Esophagus squamous epithelium (tissue), 5 donors: ENCODE data around the gene MEIKIN. TPM values are rescaled to one million over a fixed set of nuclear protein-coding genes. Genes with fewer than 3 reads are reported as not detected.
"Not testable (repeated sequence)": the region's sequence is repeated elsewhere in the genome, so short reads cannot be mapped to it uniquely, and the experiment has no call there.

ENCODE experiments used
- DNase-seq: peaks from one replicate; lab custom pipeline; 2025; lab: John Stamatoyannopoulos, UW
- H3K27ac ChIP-seq, 4 donors: fragments of 200-600 bp; sonication (generic); one replicate each; pipeline ENCODE4 v1.5.1; 2016 to 2019; ENCODE audit warnings: mild to moderate bottlenecking in 1 of 4
- H3K27me3 ChIP-seq, 4 donors: fragments of 200-600 bp; sonication (generic); 1 replicate in 3 of 4; 2 replicates in 1 of 4; pipeline versions ENCODE4 v1.5.1 to v1.6.0; 2017 to 2021; ENCODE audit warnings: antibody characterized with exemption in 1 of 4
- H3K36me3 ChIP-seq, 3 donors: fragments of 200-600 bp; sonication (generic); one replicate each; pipeline ENCODE4 v1.5.1; 2016 to 2019
- H3K4me1 ChIP-seq, 3 donors: fragments of 200-600 bp; sonication (generic); one replicate each; pipeline ENCODE4 v1.5.1; 2017 to 2019
- H3K4me3 ChIP-seq, 4 donors: fragments of 200-600 bp; sonication (generic); 1 replicate in 3 of 4; 2 replicates in 1 of 4; pipeline ENCODE4 v1.5.1; 2016 to 2019; ENCODE audit warnings: mild to moderate bottlenecking in 2 of 4, moderate library complexity in 1 of 4
- H3K9me3 ChIP-seq, 3 donors: fragments of 200-600 bp; sonication (generic); one replicate each; pipeline ENCODE4 v1.5.1; 2016 to 2019
- POLR2A ChIP-seq, 4 donors: fragments of 450-650 bp; IDR thresholded peaks; one replicate each; pipeline ENCODE4 v1.6.1; 2017; ENCODE audit warnings: antibody characterized with exemption in 4 of 4, mild to moderate bottlenecking in 4 of 4, moderate library complexity in 3 of 4
- WGBS, 2 donors: methylation state at CpG; one replicate each; pipeline ENCODE4 v1.1.5; 2018; 5-methylcytosine and 5-hydroxymethylcytosine counted together
- intact Hi-C: fragments of 100-400 bp; cut with DNase I; formaldehyde crosslinking; loops from one replicate; pipeline ENCODE4 v1.15.0; 2022
- total RNA-seq, 4 donors: library from RNA; depleted of rRNA; stranded (reverse); fragments of >200 nt; gene quantifications; one replicate each; pipeline ENCODE4 v1.1.0, GENCODE V29; 2016
- TF ChIP-seq, protein P1 (sequence below), 6 experiments: fragments of 450-650 bp in 4 of 6; fragments of 200-600 bp in 2 of 6; sonication (generic) in 2 of 6; IDR thresholded peaks; one replicate each; pipeline ENCODE4 v1.5.1; 2016 to 2019; ENCODE audit warnings: antibody characterized with exemption in 6 of 6, mild to moderate bottlenecking in 4 of 6, moderate library complexity in 4 of 6
- donor health status: DM: yes; HTN: yes; CAD: no.

Gene MEIKIN
- total RNA-seq, 4 donors from 2014 or later, result not detected

DNA sequence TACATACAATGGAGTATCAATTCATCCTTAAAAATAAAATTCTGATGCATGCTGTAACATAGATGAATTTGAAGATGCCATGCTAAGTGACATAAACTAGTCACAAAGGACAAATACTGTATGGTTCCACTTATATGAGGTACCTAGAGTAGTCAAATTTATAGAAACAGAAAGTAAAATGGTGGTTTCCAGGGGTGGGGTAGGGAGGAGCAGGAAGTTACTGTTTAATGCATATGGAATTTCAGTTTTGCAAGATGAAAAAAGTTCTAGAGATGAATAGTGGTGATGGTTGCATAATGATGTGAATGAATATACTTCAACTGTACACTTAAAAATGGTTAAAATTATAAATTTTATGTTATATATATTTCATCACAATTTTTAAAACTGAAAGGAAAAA is 91.3 kb downstream of the MEIKIN start:
- Histone ChIP-seq H3K27me3 (no peaks in the 10 kb centered on the region), H3K9me3 (peaks cover 0 to under 1% (median 0%) of the 10 kb centered on the region in 3 donors), H3K4me3 (no peak overlapping the region), H3K27ac (no peak overlapping the region), H3K4me1 (no peaks in the 10 kb centered on the region), H3K36me3 (no peaks in the 10 kb centered on the region)
- intact Hi-C loops, result no loop called here
- no peak for DNase-seq
- TF ChIP-seq, protein P1, sequence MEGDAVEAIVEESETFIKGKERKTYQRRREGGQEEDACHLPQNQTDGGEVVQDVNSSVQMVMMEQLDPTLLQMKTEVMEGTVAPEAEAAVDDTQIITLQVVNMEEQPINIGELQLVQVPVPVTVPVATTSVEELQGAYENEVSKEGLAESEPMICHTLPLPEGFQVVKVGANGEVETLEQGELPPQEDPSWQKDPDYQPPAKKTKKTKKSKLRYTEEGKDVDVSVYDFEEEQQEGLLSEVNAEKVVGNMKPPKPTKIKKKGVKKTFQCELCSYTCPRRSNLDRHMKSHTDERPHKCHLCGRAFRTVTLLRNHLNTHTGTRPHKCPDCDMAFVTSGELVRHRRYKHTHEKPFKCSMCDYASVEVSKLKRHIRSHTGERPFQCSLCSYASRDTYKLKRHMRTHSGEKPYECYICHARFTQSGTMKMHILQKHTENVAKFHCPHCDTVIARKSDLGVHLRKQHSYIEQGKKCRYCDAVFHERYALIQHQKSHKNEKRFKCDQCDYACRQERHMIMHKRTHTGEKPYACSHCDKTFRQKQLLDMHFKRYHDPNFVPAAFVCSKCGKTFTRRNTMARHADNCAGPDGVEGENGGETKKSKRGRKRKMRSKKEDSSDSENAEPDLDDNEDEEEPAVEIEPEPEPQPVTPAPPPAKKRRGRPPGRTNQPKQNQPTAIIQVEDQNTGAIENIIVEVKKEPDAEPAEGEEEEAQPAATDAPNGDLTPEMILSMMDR (IDR thresholded peaks at IDR 0.05), result no peak
- no peak for TF ChIP-seq POLR2A (IDR thresholded peaks at IDR 0.05)

DNA sequence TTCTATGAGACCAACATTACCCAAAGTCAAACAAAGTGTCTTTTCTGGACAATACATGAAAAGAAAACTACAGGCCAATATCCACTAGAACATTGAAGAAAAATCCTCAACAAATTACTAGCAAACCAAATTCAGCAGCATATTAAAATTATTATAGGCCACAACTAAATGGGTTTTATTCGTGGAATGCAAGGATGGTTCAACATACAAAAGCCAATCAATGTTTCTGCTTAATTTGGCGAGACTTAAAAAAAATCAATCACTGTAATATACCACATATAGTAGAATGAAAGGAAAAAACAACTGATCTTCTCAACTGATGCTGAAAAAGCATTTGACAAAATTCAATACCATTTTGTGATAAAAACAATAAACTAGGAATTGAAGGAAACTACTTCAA is 96.8 kb downstream of the MEIKIN start:
- no peak for TF ChIP-seq POLR2A (IDR thresholded peaks at IDR 0.05)
- TF ChIP-seq, protein P1 (IDR thresholded peaks at IDR 0.05), result no peak
- no peaks in the 10 kb centered on the region for H3K36me3 ChIP-seq
- 74 to 80% methylated on average over 2 of the region's 2 CpGs for WGBS, 2 donors
- H3K4me3 ChIP-seq, result no peak overlapping the region
- peaks cover 0 to 31% (median 7%) of the 10 kb centered on the region in 3 donors for H3K9me3 ChIP-seq
- no peaks in the 10 kb centered on the region for H3K27me3 ChIP-seq
- no peak overlapping the region for H3K27ac ChIP-seq
- intact Hi-C loops, result no loop called here
- DNase-seq, result no peak
- no peaks in the 10 kb centered on the region for H3K4me1 ChIP-seq

DNA sequence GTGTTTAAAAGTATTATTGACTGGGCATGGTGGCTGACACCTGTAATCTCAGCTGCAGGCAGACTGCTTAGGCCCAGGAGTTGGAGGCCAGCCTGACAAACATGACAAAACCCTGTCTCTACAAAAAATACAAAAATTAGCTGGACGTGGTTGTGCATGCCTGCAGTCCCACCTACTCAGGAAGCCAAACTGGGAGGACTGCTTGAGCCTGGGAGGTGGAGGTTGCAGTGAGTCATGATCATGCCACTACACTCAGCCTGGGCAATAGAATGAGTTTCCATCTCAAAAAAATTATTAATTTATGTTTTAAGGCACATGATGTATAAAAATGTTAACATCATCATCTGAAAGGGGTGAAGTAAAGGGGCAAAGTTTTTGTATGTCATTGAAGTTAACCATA is 98.9 kb downstream of the MEIKIN start:
- H3K27me3 ChIP-seq, result no peaks in the 10 kb centered on the region
- no peak for DNase-seq
- intact Hi-C loops, result no loop called here
- H3K36me3 ChIP-seq, result no peaks in the 10 kb centered on the region
- no peaks in the 10 kb centered on the region for H3K4me1 ChIP-seq
- no peak overlapping the region for H3K27ac ChIP-seq
- TF ChIP-seq, protein P1 (IDR thresholded peaks at IDR 0.05), result no peak
- no peak for TF ChIP-seq POLR2A (IDR thresholded peaks at IDR 0.05)
- peaks cover 0 to 38% (median 7%) of the 10 kb centered on the region in 3 donors for H3K9me3 ChIP-seq
- 21 to 38% methylated on average over 1 of the region's 1 CpG for WGBS, 2 donors
- H3K4me3 ChIP-seq, result no peak overlapping the region

DNA sequence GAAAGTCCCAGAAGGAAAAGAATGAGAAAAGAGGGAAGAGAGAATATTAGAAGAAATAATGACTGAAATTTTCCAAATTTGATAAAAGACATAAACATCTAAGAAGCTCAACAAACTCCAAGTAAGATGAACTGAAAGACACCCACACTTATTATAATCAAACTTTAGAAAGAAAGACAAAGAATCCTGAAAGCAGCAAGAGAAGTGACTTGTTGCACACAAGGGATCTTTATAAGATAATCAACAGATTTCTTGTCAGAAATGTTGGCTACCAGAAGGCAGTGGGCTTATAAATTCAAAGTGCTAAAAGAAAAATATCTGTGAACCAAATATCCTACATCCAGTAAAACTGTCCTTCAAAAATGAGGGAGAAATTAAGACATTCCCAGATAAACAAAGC is 99.6 kb downstream of the MEIKIN start:
- intact Hi-C loops, result no loop called here
- Histone ChIP-seq H3K9me3 (peaks cover 0 to 38% (median 7%) of the 10 kb centered on the region in 3 donors), H3K4me3 (no peak overlapping the region), H3K27me3 (no peaks in the 10 kb centered on the region), H3K36me3 (no peaks in the 10 kb centered on the region), H3K4me1 (no peaks in the 10 kb centered on the region), H3K27ac (no peak overlapping the region)
- DNase-seq, result no peak
- TF ChIP-seq, protein P1 (IDR thresholded peaks at IDR 0.05), result no peak
- TF ChIP-seq POLR2A (IDR thresholded peaks at IDR 0.05), result no peak

DNA sequence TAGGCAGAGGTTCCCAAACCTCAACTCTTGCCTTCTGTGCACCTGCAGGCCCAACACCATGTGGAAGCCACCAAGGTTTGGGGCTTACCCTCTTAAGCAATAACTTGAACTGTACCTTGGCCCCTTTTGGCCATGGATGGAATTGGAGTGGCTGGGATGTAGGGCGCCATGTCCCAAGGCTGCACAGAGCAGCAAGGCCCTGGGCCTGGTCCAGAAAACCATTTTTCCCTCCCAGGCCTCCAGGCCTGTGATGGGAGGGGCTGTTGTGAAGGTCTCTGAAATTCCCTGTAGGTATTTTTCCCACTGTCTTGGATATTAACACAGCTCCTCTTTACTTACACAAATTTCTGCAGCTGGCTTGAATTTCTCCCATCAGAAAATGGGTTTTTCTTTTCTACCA is 102.5 kb downstream of the MEIKIN start:
- H3K4me3 ChIP-seq, H3K27ac ChIP-seq, H3K36me3 ChIP-seq, H3K4me1 ChIP-seq, DNase-seq, intact Hi-C loops, H3K27me3 ChIP-seq: not testable (repeated sequence)
- 67% methylated on average over 1 of the region's 1 CpG; no CpG with 5 or more reads in 1 of the 2 donors for WGBS, 2 donors
- peaks cover 0 to 28% (median 7%) of the 10 kb centered on the region in 3 donors for H3K9me3 ChIP-seq

DNA sequence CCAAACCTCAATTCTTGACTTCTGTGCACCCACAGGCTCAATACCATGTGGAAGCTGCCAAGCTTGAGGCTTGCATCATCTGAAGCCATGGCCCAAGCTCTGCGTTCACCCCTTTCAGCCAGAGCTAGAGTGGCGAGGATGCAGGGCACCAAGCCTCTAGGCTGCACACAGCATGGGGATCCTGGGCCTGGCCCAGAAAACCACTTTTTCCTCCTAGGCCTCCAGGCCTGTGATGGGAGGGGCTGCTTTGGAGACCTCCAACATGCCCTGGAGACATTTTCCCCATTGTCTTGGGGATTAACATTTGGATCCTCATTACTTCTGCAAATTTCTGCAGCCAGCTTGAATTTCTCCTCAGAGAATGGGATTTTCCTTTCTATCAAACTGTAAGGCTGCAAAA is 112.8 kb downstream of the MEIKIN start:
- not testable (repeated sequence) for H3K36me3 ChIP-seq

More for the DNA sequence above, 112.8 kb downstream of the MEIKIN start:
- H3K27me3 ChIP-seq, H3K4me1 ChIP-seq, H3K4me3 ChIP-seq, intact Hi-C loops, DNase-seq, H3K27ac ChIP-seq, H3K9me3 ChIP-seq: not testable (repeated sequence)
- 82% methylated on average over 2 of the region's 2 CpGs; no CpG with 5 or more reads in 1 of the 2 donors for WGBS, 2 donors
